NK-92 (cell line): ENCODE data around the gene RTP3.
"Not testable (repeated sequence)": the region's sequence is repeated elsewhere in the genome, so short reads cannot be mapped to it uniquely, and the experiment has no call there.

Source experiments
- DNase-seq: peaks from one replicate; lab custom pipeline; 2025; ENCODE audit not compliant: unreplicated experiment; lab: John Stamatoyannopoulos, UW

The RTP3 gene

DNA sequence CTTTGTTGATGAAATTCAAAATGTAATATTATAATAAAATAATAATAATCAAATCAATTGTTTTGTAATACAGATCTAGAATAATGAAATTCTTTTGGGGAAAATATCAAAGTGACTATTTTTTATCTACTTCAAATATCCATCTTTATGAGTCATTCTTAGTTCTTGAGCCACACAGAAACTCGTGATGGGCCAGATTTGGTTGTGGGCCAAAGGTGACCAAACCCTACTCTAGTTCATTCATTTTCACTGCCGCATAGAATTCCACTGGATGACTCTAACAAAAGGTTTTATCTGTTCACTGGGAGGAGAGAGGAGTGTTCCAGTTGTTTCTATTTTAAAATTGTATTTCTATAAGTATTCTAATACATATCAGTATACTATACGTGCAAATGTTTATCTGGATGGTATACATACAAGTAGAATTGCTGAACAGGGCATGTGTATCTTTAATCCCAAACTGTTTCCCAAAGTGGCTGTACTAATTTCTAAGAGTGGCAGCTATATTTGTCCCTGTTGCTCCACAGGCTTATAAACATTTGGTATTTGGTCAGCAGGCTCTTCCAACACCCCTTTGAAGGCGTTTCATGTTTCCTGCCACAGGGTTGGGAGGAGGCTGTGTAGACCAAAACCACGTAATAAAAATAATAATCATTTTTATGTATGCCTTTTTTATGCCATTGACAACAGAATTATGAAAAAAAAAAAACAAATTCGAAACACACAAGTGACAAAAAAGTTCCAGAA lies 7.3 kb upstream of the RTP3 start:
- DNase-seq = no peak

GRCh38 chr3:46491089-46492070 lies 6.4 kb upstream of the RTP3 start:
- no peak for DNase-seq

- no peak for DNase-seq
Measured at GRCh38 chr3:46492890-46493547, 4.8 kb upstream of the RTP3 start.

- not testable (repeated sequence) for DNase-seq
Measured at GRCh38 chr3:46494491-46494890, 3.3 kb upstream of the RTP3 start.

GRCh38 chr3:46495901-46496456 lies 1.8 kb upstream of the RTP3 start:
- DNase-seq = no peak

- DNase-seq = no peak
Measured at GRCh38 chr3:46496746-46497555, 825 bp upstream of the RTP3 start.

GRCh38 chr3:46498916-46499519 lies 1.2 kb downstream of the RTP3 start:
- DNase-seq = no peak

DNA sequence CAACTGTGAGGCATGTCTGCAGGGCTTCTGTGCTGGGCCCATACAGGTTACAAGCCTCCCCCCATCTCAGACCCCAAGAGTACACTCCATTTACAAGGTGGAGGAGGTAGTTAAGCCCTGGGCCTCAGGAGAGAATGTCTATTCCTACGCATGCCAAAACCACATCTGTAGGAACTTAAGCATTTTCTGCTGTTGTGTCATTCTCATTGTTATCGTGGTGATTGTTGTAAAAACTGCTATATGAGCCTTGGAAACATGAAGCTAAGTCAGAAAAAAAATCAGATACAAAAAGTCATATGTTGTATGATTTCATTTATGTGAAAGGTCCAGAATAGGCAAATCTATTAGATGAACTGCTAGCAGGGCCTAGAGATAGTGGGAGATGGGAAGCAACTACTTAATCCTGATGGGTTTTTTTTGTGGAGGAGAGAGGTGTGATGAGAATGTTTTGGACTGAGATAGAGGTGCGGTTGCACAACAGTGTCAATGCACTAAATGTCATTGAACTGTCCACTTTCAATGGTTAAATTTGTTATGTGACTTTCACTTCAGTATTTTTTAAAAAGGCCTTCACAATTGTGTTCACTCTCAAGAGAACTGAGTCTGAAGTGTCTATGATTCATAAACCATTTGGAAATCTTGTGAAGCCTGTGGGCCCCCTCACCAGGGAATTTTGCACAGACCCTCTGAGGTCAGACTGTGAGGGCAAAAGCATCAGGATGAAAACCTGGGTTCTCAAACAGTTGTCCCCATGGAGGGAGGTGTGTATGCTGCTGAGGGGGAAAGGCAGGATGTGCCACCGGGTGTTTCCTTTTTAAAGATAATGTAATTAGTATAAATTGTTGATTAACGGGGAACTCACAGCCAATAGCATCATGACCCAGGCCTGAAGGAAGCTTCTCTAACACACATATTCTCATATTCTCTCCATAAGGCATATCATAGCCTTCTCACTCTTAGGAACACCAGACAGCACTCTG lies 3.2 kb downstream of the RTP3 start:
- DNase-seq = no peak

DNA sequence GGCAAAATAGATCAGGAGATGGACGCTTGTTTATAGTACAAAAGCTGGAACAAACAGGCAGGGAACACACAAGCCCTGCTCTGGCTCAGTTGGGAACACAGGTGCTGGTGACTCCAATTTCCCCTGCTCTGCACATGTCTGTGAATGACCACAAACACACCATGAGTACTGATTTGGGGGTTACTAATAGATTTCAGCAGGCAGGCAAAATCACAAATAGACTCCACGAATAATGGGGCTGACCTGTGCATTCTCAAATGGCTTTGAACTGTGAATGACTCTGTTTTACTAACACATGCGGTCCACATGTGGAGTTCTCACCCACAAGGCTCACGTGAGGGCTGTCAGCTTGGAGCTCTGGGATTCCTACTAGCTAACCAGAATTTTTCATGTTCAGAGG lies 3.9 kb downstream of the RTP3 start:
- no peak for DNase-seq

- no peak for DNase-seq
Measured at GRCh38 chr3:46503200-46503874, 5.6 kb downstream of the RTP3 start.

GRCh38 chr3:46504789-46505188 lies 7.0 kb downstream of the RTP3 start:
- DNase-seq = no peak

GRCh38 chr3:46505953-46506352 lies 8.2 kb downstream of the RTP3 start:
- DNase-seq = no peak

DNA sequence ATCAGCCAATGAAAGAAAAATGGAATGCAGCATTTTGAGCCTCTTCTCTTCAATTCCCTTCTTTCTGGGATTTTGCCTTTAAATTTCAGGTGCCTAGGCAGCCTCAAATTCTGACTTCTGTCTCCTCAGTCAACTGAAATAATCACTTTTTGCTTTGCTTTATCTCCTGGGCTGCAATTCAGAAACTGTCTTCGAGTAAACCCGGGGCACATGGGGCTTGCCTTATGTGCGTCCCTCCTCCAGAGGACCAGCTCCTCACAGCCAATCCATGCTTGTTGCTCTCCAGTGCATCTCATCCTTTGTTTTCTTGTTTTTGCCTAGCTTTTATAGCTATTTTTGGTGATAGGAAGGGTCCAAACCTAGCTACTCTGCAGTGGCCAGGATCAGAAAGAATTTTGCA lies 8.8 kb downstream of the RTP3 start:
- DNase-seq = no peak

GRCh38 chr3:46508850-46509591 lies 11.2 kb downstream of the RTP3 start:
- no peak for DNase-seq

- DNase-seq = no peak
Measured at GRCh38 chr3:46509661-46510187, 11.9 kb downstream of the RTP3 start.

- DNase-seq = no peak
Measured at GRCh38 chr3:46512191-46512749, 14.5 kb downstream of the RTP3 start.

- DNase-seq = no peak
Measured at GRCh38 chr3:46516521-46516920, 18.7 kb downstream of the RTP3 start.
